ENCODE measurements around the gene PDE1A.

GRCh38 chr2:182228073-182228473 lies 198.8 kb downstream of the PDE1A start:
- TF ChIP-seq, protein P1, sequence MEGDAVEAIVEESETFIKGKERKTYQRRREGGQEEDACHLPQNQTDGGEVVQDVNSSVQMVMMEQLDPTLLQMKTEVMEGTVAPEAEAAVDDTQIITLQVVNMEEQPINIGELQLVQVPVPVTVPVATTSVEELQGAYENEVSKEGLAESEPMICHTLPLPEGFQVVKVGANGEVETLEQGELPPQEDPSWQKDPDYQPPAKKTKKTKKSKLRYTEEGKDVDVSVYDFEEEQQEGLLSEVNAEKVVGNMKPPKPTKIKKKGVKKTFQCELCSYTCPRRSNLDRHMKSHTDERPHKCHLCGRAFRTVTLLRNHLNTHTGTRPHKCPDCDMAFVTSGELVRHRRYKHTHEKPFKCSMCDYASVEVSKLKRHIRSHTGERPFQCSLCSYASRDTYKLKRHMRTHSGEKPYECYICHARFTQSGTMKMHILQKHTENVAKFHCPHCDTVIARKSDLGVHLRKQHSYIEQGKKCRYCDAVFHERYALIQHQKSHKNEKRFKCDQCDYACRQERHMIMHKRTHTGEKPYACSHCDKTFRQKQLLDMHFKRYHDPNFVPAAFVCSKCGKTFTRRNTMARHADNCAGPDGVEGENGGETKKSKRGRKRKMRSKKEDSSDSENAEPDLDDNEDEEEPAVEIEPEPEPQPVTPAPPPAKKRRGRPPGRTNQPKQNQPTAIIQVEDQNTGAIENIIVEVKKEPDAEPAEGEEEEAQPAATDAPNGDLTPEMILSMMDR (IDR thresholded peaks at IDR 0.05 in 2 of 3, conservative IDR thresholded peaks at IDR 0.05 in 1 of 3; ENCODE audit: control insufficient read depth in 2 of 3, extremely low read depth in 1 of 3, insufficient read depth in 1 of 3, low read depth in 3 of 3, low read length in 3 of 3) = no peak
- TF ChIP-seq NBN (IDR thresholded peaks at IDR 0.05) (no peak), BCL11A (IDR thresholded peaks at IDR 0.05; ENCODE audit: low read depth, low read length) (no peak), CHD2 (IDR thresholded peaks at IDR 0.05; ENCODE audit: borderline replicate concordance, low read depth, low read length) (no peak), HCFC1 (IDR thresholded peaks at IDR 0.05; ENCODE audit: low read length) (no peak), EP300 (IDR thresholded peaks at IDR 0.05; ENCODE audit: borderline replicate concordance in 1 of 2, control insufficient read depth in 1 of 2, low read depth in 2 of 2, low read length in 2 of 2) (no peak)

Data from GM12878 (cell line).